B cell (primary cell): ENCODE measurements around the gene DENND5B.

Source experiments
- CTCF ChIP-seq: fragments of 200-600 bp; IDR thresholded peaks from one replicate; pipeline ENCODE4 v1.8.0; 2022; ENCODE audit warnings: antibody characterized with exemption, mild to moderate bottlenecking
- EZH2 ChIP-seq: IDR thresholded peaks from 2 replicates; pipeline ENCODE4 v1.6.1; 2012; ENCODE audit warnings: borderline replicate concordance, low read depth, mild to moderate bottlenecking, moderate library complexity, low read length; ENCODE audit not compliant: insufficient read depth, poor library complexity, severe bottlenecking

DNA sequence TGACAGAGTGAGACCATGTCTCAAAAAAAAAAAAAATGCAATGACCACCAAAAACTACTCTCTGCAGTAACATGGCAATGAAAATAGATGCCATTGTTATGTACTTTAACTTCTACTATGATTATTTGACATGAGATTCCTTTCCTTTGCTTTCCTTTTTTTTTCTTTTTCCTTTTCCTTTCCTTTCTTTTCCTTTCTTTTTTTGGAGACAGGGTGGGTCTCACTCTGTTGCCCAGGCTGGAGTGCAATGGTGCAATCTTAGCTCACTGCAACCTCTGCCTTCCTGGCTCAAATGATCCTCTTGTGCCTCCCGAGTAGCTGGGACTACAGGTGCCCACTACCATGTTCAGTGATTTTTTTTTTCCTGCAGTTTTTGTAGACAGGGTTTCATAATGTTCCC is 43.7 kb upstream of the DENND5B start:
- TF ChIP-seq CTCF: no peak
- TF ChIP-seq EZH2: no peak
